ENCODE results near the gene MEIS2.

Gene MEIS2

DNA sequence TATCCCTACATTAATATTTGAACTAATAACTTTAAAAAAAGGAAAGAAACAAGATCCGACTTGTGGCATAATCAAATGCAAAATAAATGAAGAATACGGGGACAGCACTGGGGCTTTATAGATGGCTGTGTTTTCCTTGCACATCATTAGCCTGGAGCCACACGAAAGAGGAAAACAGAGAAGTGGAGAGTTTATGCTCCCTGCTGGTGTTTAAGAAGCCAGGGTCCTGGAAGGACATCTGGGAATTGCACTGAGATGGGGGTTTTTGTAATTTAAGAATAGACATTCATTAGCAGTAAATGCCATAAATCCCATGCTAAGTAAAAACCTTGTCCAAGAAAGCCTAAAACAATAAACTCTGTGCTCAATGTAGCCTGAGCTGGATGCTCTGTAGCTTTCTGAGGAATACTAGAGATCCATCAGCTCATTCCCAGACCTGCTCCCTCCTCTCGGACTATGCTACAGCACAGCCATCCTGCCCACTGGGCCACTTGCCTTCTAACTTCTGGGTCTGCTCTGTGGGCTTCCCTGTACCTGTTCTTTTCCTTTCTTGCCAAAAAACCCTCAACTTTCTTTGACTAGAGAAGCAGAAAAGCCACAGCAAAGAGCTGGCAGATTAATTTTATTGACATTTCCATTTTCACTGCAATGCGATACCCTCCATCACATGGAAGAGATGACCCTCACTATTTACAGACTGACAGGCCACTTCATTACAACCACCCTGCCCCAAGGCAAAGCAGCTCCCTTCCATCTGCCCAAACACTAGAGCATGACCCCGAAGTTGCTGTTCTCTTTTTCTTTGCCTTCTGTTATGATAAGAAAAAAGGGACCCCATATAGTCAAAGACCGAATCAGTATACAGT, 62.3 kb downstream of the MEIS2 start:
- no peak for DNase-seq

DNA sequence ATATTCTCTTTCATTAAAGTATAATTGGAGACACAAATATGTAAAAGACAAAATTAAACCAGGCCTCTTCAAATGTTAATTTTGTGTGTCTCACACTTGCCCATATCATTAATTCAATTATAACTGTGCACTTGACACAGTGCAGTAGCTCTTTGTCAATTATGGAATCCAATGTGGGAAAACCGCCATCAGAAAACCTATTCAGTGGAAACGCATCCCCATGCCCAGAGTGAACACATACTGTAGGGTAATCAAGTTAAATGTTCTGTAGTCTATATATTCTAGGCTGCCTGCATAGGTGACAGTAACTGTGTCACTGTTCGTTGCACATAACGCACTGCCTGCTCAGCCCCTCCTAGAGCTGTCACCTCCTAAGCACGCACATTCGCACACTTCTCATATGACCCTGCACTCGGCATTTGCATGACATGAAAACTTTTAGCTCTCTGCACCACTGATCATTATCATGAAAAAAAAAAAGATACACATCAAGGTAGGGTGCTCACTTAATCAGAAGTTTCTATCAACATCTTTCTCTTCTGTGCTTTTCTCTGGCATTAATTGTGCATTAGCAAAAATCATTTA, 63.2 kb downstream of the MEIS2 start:
- DNase-seq, result no peak

DNA sequence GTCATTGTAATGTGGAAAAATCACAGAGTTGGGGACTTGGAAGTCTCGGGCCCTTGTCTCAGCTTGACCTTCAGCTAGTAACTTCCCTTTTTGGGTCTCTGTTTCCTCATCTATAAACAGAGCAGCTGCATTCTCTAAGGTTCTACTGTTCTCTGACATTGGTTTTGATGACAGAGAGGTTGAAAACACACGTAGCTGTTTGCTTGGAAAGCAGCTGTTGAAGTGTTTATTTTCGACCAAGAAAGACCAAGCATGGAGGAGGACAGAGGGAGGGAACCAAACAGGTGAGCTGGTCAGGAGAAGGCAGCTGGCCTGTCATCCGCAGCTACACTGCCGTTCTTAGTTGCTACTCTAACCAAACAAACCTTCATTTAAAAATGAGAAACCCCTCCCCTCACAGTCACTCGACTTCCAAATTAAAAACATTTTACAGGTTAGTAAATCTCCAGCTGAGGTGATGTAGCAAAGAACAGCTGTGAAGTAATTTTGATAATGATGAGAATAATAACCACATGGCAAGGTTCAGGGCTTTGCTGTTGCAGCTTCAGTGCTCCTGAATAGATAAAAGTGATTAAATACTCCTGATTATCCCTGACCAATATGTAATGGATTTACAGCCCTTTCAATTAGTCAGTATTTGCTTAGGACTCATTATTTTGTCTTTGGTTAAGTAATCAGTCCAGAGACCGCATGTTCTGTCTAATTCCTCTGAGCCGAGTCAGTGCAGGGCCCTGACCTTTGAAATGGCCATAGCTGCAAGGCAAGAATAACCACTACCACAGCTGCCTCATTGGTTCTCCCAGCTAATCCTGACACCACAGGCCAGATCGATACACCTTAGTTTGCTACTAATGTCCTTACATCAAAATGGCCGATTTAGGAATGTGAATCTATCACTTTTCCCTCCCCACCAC, 65.3 kb downstream of the MEIS2 start:
- DNase-seq, result no peak

DNA sequence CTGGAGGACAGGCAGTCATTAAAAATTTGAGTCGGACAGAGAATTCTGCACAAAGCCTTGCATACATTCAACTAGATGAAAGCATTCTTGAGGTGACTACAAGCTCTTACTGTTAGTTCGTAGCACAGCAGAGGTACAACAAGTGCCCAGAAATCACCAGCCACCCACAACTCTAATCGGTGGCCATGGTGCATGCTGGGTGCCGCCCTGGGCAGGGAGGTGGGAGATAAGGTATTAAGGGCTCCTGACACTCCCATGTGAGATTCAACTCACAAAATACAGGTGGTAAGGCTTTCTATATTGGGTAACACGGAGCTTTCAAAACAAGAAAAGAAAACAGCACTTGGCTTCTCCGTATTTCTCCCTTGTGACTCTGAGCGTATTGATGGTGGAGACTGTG, 66.0 kb downstream of the MEIS2 start:
- no peak for DNase-seq

DNA sequence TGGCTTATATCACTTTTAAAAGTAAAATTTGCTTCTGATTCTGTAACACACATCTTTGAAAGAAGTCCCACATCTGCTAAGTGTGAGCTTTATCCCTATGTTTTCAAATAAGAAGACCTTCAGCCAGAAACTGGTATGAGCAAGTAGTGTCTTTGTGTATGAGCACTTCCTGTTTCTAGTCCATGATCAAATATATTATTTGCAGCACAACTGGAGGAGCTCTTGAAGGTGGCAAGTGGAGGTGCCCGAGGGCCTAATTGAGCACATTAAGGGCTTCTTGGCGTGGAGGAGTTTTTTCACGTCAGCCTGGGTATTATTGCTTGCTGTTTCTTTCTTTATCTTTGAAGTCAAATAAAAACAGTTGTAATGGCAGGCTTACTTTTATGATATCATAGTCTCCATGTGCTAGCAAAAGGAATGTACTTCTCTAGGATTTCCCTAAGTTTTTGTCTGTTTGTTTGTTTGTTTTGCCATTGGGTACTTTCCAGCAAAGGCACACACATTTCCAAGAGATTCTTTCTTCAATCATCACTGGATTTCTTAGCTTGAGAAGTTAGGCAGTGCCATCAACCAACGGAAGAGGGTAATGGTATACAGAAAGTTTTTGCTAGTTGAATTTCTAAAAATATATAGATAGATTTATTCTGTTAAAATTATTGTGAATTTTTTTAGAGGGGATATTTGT, 68.1 kb downstream of the MEIS2 start:
- DNase-seq, result no peak

DNA sequence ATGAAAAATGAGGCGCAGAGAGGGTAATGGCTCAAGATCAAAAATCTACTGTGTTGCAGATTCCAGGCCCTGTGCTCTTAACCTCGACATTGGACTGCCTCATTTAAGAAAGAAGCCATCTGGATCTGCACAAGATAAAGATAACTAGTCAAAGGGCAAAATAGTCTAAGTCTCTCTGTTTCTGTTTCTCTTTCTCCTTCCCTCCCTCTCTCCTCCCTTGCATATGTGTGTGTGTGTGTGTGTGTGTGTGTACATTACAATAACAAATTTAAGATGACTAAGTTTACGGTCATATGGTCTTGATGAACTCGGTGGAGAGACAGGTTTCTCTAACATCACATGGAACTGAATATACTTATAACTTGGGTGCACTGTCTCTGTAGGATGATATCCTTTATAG, 69.2 kb downstream of the MEIS2 start:
- DNase-seq, result no peak

DNA sequence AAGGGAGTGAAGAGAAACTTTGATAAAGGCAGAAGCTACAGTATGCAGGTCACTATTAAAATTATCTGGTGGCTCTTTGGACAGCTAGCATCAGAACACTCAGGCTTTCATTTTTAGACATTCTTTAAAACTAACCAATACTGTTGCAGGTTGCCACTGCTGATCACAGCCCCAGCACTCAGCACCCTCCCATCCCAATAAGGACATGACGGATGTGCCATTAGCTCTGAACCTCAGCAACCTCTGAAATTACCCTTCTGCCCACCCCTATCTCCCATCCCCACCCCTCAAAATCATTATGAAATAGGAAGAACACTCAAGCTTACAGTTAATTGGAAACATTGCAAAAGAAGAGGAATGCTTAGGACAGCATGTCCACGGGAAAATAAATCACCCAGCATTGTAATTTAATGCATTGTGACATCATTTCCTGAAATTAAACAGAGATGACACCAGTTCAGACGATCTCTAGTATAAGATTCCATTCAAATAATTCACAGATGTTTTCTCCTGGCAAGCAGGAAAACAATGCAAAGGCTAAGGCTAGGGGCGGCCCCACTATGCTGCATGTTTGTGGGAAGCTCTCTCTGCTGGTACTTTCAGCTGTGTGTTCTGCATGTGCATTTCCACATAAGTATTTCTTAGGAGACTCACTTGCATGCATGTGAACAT, 71.6 kb downstream of the MEIS2 start:
- DNase-seq, result no peak

DNA sequence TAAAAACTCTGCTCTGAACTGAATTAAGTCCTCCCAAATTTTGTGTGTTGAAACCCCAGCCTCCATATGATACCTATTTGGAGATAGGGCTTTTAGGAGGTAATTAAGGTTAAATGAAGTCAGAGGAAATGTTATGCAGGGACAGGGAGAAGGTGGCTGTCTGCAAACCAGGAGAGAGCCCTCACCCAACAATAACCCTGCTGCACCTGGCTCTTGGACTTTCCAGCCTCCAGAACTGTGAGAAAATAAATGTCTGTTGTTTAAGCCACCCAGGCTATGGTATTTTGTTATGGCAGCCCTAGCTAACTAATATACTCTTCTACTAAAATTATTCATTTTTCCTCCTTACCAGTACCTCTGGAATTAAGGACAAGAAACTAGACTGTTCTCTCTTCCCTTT, 79.5 kb downstream of the MEIS2 start:
- DNase-seq, result no peak

DNA sequence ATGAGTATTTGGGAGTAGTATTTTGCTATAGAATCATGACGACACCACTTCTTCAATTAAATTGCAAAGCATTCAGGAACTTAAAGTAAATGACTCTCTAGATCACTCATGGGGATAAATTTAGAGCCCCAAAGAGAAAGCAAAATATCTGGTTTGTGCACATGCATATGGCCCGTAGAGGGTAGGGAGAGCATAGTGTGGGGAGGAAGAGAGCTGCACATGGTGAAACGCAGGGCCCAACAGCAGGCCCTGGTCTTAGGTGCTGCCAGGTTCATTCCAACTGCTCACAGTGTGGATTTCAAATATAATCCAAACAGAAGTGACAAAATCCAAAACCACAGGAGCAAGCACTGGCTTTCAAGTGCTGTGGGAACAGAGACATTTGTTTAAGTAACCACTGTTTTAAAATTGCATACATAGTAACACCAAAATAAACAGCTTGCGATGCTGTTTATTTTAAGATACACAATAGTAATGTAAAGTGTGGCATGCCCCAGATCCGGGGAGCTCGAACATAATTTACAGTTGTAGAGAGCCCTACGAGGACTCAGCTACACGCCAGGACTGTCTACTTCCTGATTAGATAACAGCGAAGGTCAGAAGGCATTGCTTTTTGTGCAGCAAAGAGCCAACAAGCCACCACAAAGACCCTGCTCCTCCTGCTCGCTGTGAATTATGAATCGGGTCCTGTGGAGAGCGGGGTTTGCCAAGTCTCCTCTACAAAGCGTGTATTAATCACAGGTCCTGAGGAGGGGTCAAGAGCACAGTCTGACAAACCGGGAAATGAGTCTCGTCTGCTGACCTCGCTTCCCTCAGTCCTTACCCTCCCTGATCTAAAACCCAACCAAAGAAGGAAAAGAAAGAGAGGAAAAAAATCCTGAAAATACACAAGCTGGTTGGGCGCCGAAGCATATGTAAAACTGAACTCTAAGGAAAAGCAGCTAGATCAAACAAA, 80.6 kb downstream of the MEIS2 start:
- DNase-seq, result no peak

DNA sequence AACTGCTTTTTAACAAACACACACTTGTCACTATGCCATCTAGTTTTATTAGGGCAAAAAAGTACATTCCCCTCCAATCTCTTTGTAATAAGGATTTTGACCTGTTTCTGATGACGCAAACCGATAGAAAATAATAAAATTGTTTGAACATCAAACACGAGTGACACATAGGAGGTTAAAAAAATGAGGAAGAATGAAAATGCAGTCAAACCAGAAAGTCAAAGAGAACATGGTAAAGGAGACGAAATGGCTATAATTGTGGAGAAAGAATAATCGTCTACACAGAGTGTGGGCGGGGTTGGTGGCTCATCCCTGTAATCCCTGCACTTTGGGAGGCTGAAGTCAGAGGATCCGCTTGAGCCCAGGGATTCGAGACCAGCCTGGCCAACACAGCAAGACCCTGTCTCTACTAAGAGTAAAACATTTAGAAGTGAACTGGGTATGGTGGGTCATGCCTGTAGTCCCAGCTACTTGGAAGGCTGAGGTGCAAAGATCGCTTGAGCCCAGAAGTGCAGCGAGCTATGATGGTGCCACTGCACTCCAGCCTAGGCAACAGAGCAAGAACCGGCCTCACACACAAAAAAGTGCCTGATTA, 83.2 kb downstream of the MEIS2 start:
- DNase-seq, result no peak

DNA sequence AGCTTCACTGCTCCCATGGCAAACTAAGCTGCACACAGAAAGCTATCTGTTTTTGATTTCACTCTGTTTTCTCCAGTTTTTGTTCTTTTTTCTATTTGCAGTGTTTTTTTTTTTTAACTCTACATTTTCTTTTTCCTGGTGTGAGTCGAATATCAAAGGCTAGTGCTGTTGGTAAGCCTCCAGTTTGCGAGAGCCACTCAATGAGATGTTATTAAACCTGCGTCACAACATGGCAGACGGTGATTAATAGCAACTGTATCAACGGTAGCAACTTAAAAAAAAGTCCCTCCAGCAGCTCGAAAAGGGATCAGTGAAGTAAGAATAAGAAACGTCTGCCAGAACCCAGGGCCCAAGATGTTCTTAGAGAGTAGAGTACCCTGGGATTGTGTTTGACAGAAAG, 84.1 kb downstream of the MEIS2 start:
- no peak for DNase-seq

DNA sequence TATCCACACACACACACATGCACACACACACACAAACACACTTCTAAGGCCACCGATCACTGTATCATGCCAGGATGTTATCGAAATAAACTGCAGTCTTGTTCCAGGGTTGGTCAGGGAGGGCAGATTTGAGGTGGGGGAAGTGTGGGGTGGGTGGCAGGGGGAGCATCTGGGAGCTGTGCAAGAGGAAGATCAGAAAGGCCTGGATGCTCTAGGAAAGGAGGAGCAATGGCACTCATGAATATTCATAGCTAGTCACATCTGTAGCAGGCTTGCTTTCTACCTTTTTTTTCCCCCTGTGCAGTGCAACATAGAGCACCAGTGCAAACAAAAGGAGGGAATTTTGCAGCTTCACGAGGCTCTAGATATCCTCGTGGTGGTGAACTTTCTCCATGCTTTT, 84.9 kb downstream of the MEIS2 start:
- peak; percentile 6 for DNase-seq

DNA sequence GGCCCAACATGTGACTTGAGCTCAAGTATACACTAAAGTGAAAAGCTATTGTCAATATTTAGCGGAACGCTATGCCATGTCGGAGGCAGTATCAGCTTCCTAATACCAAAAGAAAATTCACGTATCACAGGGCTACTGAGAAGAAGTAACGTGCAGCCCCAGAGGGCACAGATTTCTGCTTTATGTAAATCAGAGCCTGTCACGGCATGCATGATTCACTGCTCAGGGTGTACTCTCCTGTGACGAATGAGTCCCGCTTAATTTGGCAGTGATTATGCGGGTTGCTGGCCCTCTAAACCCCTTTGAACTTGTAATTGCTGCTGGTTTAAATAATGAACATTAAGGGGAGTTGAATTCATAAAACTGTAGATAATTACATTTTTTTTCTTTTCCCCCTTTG, 85.3 kb downstream of the MEIS2 start:
- no peak for DNase-seq

DNA sequence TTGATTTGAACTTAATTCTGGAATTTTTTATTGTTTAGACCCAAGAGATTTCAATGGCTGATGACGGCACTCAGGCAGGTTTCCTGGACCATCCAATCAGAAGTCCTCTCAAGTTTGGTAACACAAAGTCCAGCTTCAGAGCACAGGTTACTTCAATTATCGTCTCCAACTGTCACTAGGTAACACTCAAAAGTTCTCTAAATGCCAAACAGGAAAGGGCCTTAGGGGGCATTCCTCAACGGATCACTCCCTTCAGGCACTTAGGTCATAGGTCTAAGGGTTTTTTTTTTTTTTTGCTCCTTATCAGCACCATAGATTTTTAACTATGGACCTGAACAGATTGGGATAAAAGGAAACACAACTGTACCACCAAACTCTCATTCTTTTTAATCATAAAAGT, 85.8 kb downstream of the MEIS2 start:
- no peak for DNase-seq

DNA sequence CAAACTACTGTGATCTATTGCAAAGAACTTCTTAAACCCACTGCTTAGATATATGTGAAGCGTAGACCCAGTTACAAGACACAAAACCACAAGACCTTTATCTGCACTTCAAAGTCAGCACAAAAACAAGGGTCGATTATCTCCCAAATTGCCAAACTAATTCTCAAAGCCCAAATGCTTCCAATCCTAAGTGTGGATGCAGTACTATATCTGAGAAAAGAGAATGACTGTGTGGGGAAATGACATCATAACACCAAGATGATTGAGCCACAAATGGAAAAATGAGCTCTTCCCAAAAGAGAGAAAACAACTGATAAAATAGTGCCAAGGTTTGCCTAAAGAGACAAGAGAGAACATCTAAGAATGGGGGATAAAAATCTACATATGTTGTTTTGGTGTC, 86.2 kb downstream of the MEIS2 start:
- no peak for DNase-seq

DNA sequence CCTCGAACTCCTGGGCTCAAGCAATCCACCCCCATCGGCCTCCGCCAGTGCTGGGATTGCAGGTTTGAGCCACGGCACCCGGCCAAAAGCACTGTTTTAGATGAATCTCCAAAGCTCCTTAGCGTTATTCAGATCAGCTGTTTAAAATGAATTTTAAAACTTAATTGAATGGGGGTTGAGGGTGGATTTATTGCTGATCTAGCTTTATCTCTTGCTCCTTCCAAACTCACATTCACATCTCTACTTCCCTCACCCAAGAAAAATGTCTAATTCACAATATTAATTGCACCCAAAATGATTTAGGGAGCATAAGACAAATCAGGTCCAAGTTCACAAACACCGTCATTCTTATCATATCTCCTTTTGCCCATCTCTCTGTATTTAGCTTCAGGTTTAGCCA, 89.8 kb downstream of the MEIS2 start:
- no peak for DNase-seq

DNA sequence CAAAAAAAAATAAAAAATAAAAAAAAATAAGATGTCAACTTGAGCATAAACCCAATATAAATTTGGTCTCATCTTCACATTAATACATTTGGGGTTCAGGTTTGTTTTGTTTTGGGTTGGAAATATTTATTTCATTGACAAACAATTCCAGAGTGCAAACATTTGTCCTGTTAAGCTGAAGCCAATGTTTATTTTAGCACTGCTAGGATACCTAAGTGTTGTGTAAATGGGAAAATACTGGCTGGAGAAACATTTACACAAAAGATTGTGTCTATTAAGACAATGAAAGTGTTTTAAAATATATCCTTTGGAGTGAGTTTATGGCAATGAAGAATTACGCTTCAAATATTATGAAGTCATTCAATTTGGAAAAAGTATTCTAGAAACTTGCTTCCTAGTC, 91.1 kb downstream of the MEIS2 start:
- no peak for DNase-seq

DNA sequence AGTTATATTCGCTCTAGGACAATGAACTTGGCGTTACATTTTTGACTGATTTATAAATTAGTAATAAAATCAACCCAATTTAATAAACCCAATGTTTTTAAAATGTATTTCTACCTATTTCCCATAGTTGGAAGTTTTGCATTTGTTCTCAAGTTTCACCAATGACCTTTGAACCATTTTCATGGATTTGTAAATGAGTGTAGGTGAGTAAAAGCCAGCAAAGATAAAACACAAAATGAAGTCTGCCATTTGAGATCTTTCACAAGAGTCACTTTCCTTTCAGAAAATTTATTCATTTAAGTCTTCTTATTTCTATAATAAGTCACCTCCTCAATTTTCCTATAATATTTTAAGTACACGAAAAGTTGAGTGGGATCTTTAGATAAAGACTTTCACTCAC, 92.1 kb downstream of the MEIS2 start:
- DNase-seq, result no peak

DNA sequence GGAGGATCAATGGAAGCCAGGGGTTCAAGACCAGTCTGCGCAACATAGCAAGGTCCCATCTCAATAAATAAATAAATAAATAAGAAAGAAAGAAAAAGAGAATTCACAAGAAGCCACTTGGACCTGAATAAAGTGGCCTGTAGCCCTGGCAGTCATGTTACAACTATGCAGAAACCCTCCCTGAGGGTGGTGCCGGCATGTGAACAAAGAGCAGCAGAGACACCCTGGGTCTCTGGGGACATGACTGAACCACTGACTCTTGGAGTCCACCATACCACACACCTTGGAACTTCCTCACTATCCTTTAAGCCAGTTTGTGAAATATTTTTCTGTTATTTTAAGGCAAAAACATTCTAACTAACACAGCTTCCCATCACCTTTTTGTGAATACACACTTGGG, 93.0 kb downstream of the MEIS2 start:
- no peak for DNase-seq

DNA sequence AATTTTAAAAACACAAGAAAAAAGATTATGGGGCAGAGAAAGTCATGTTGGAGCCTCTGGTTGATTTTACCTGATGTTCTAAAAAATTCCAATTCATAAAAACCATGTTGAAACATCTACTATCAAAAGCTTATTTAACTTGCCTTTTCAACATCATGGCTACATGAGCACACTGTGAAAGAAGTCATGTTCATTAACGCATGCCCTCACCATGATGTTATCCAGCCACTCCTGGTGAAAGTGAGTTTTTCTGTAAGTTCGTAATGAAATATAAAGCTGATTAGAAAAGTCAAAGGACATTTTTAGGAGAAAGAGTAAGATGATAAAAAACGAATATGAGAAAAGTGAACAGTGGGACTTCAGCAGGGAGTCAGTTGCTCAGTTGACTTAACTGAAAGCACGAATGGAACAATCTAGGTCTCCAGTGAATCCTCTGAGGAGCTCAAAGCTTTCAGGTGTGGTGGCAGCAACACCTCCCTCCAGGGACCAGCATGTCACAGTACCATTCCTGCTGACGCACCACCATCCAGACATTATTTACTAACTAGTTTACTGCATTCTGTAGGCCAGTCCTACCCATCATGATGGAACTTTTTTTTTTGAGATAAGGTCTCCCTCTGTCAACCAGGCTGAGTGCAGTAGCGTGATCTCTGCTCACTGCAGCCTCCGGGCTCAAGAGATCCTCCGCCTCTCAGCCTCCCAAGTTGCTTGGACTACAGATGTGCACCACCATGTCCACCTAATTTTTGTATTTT, 95.2 kb downstream of the MEIS2 start:
- no peak for DNase-seq
